Pancreas (tissue), 10 donors: ENCODE data around the gene TEX35. TPM values are rescaled to one million over a fixed set of nuclear protein-coding genes. Genes with fewer than 3 reads are reported as not detected.
A peak's percentile ranks its signal among the peaks of the same experiment; 100 is the strongest.

ENCODE experiments used
- ATAC-seq, 4 donors: fragments of 200-7000 bp; cut with Tn5 transposase; one replicate each; pipeline versions ENCODE4 v1.8.0 to v1.9.1; 2020; ENCODE audit warnings: mild to moderate bottlenecking in 4 of 4, moderate library complexity in 4 of 4
- DNase-seq, 6 donors: peaks; one replicate each; pipeline ENCODE4 v3.0.0-alpha.2; 2020
- FAIRE-seq: peaks from 2 replicates; lab custom pipeline; 2012; peaks lifted over from hg19 to GRCh38; lab: Jason Lieb, UNC
- H3K27ac ChIP-seq, 4 donors: fragments of 200-600 bp; sonication (generic); 1 replicate in 3 of 4; 2 replicates in 1 of 4; pipeline versions ENCODE4 v1.5.0 to v1.8.0; 2020
- H3K27me3 ChIP-seq, 4 donors: fragments of 200-600 bp; one replicate each; pipeline ENCODE4 v1.8.0; 2021
- H3K36me3 ChIP-seq, 3 donors: fragments of 200-600 bp; sonication (generic) in 1 of 3; one replicate each; pipeline versions ENCODE4 v1.5.0 to v1.8.0; 2020 to 2021
- H3K4me1 ChIP-seq, 3 donors: fragments of 200-600 bp; one replicate each; pipeline ENCODE4 v1.8.0; 2021
- H3K4me3 ChIP-seq, 4 donors: fragments of 200-600 bp; sonication (generic) in 2 of 4; one replicate each; pipeline versions ENCODE4 v1.5.0 to v1.8.0; 2020 to 2021
- H3K9me3 ChIP-seq, 4 donors: fragments of 200-600 bp; one replicate each; pipeline ENCODE4 v1.8.0; 2021
- CTCF ChIP-seq, 4 donors: fragments of 200-600 bp; sonication (generic) in 3 of 4; IDR thresholded peaks; one replicate each; pipeline versions ENCODE4 v1.5.0 to v1.8.0; 2021; ENCODE audit warnings: antibody characterized with exemption in 4 of 4
- WGBS, 2 donors: extraction: QIAGEN DNeasy Blood & Tissue Kit; methylation state at CpG; one replicate each; pipeline ENCODE4 v1.1.7; 2013; 5-methylcytosine and 5-hydroxymethylcytosine counted together
- intact Hi-C, 3 donors: fragments of 100-400 bp; cut with DNase I; formaldehyde crosslinking; loops; one replicate each; pipeline versions ENCODE4 v1.11.1 to v1.14.2; 2022
- polyA plus RNA-seq, 2 donors: library from polyadenylated mRNA; stranded (reverse); fragments of 200-250 nt; gene quantifications; one replicate each; pipeline ENCODE4 v1.2.3, GENCODE V29; 2013
- total RNA-seq, 6 donors: library from RNA; stranded (reverse); fragmentation: NEBNext Ultra II Directional in 4 of 6; extraction: Animal tissue kit (Norgen Biotek cat#: 25700) in 4 of 6; gene quantifications; one replicate each; pipeline versions ENCODE4 v1.2.1 to v1.2.4, GENCODE V29; 2021 to 2023
- donor health status: healthy with polysubstance abuse.
- donor health status: DM: no; HTN: no; CAD: no; lungs with moderate emphysema.
- donor health status: DM: no; HTN: no; CAD: no.
- donor health status: control.
- donor health status: control.
- donor health status: Bipolar disorder and iron deficiency.
- donor health status: DM: yes; HTN: yes; CAD: no.
- donor health status: DM: no; HTN: no; CAD: no.
- donor health status: DM: no; HTN: no; CAD: no.
- donor health status: DM: yes; HTN: yes; CAD: no.

The TEX35 gene
- total and polyA plus RNA-seq, 8 donors: not detected

GRCh38 chr1:178506669-178507068, 6.2 kb upstream of the TEX35 start:
- intact Hi-C loops: loop anchor here in 2 of 3 donors (10.0 kb wide), 2 partner anchors 202 to 472 kb away; no protein-coding TSS in a partner anchor
- no peak overlapping the region for H3K27ac ChIP-seq
- peak; percentile 57 to 76 (median 74) for ATAC-seq
- TF ChIP-seq CTCF (IDR thresholded peaks at IDR 0.05): no peak
- WGBS, 2 donors: 51 to 61% methylated on average over 6 of the region's 6 CpGs
- H3K27me3 ChIP-seq: no peaks in the 10 kb centered on the region
- FAIRE-seq: no peak
- H3K36me3 ChIP-seq: no peaks in the 10 kb centered on the region
- H3K4me3 ChIP-seq: no peak overlapping the region
- no peaks in the 10 kb centered on the region for H3K4me1 ChIP-seq
- peak in 1 of 6 donors; percentile 18 for DNase-seq
- no peaks in the 10 kb centered on the region for H3K9me3 ChIP-seq

DNA sequence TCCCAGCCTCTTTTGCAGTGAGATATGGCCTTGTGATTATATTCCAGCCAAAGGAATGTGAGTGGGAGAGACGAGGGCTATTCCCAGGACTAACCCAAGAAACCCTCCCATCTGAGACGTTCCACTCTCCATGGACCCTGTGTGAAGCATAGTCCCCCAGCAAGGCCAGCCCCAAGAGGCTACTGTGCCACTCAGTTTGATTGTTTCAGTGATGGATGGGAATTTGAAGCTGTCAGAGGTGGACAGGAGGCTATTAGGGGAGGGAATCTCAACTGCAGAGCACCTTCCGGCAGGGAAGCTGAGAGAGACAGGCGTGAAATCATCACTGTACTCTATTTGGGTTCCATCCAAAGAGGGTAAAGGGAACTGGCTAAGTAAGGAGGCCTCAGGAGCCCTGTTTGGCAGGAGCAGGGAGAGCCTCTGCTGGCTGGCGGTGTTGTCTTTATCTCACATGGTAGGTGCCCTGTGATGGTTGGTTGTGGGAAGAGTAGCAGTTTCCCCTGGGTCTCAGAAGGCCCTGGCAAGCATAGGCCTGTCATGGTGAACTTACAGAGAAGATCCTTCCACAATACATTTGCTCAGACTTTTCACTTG, 3.4 kb upstream of the TEX35 start:
- Histone ChIP-seq H3K9me3 (no peaks in the 10 kb centered on the region), H3K36me3 (no peaks in the 10 kb centered on the region), H3K4me1 (no peaks in the 10 kb centered on the region), H3K27me3 (no peaks in the 10 kb centered on the region), H3K27ac (no peak overlapping the region), H3K4me3 (no peak overlapping the region)
- intact Hi-C loops: loop anchor here in 2 of 3 donors (10.0 kb wide), 2 partner anchors 205 to 475 kb away; no protein-coding TSS in a partner anchor
- no peak for TF ChIP-seq CTCF (IDR thresholded peaks at IDR 0.05)
- ATAC-seq: no peak
- 86 to 90% methylated on average over 5 of the region's 5 CpGs for WGBS, 2 donors
- no peak for DNase-seq
- FAIRE-seq: no peak

GRCh38 chr1:178510155-178510554, 2.8 kb upstream of the TEX35 start:
- no peaks in the 10 kb centered on the region for H3K36me3 ChIP-seq
- WGBS, 2 donors: 83 to 84% methylated on average over 4 of the region's 4 CpGs

GRCh38 chr1:178513278-178513983, 522 bp downstream of the TEX35 start:
- WGBS, 2 donors: 66 to 74% methylated on average over 14 of the region's 14 CpGs
- Histone ChIP-seq H3K4me3 (no peak overlapping the region), H3K27me3 (no peaks in the 10 kb centered on the region), H3K4me1 (no peaks in the 10 kb centered on the region), H3K27ac (no peak overlapping the region), H3K9me3 (no peaks in the 10 kb centered on the region), H3K36me3 (no peaks in the 10 kb centered on the region)
- ATAC-seq: peak in 1 of 4 donors; percentile 15
- intact Hi-C loops: no loop called here
- FAIRE-seq: no peak
- DNase-seq: no peak
- TF ChIP-seq CTCF (IDR thresholded peaks at IDR 0.05): no peak

More at GRCh38 chr1:178510155-178510554, 2.8 kb upstream of the TEX35 start:
- H3K27me3 ChIP-seq: no peaks in the 10 kb centered on the region
- no peak overlapping the region for H3K27ac ChIP-seq
- DNase-seq: no peak
- TF ChIP-seq CTCF (IDR thresholded peaks at IDR 0.05): no peak
- no peaks in the 10 kb centered on the region for H3K4me1 ChIP-seq
- no peak for ATAC-seq
- no peak for FAIRE-seq
- no peaks in the 10 kb centered on the region for H3K9me3 ChIP-seq
- H3K4me3 ChIP-seq: no peak overlapping the region
- intact Hi-C loops: no loop called here

- Histone ChIP-seq H3K9me3 (no peaks in the 10 kb centered on the region), H3K36me3 (no peaks in the 10 kb centered on the region), H3K27me3 (no peaks in the 10 kb centered on the region), H3K27ac (no peak overlapping the region), H3K4me3 (no peak overlapping the region), H3K4me1 (no peaks in the 10 kb centered on the region)
- TF ChIP-seq CTCF (IDR thresholded peaks at IDR 0.05): no peak
- no peak for FAIRE-seq
- ATAC-seq: no peak
- intact Hi-C loops: no loop called here
- WGBS, 2 donors: 87 to 92% methylated on average over 4 of the region's 4 CpGs
- no peak for DNase-seq
Measured at GRCh38 chr1:178516110-178516509, 3.2 kb downstream of the TEX35 start.
